Heart left ventricle (tissue), 13 donors: ENCODE data around the gene JAKMIP1.

Experiments used
- CTCF ChIP-seq, 12 donors: fragments of 200-600 bp; sonication (generic) in 4 of 12; IDR thresholded peaks; one replicate each; pipeline versions ENCODE4 v1.5.0 to v1.8.0; 2018 to 2022; ENCODE audit warnings: antibody characterized with exemption in 12 of 12, mild to moderate bottlenecking in 5 of 12
- POLR2A ChIP-seq, 2 donors: fragments of 450-650 bp; IDR thresholded peaks; one replicate each; pipeline ENCODE4 v1.6.1; 2017; ENCODE audit warnings: antibody characterized with exemption in 2 of 2, mild to moderate bottlenecking in 2 of 2, moderate library complexity in 2 of 2
- donor health status: ischemic (EF 13 %, LVEDD 7.1; RV severe dilation, severe dysfunction).
- donor health status: DM: no; HTN: yes; CAD: no.
- donor health status: DM: no; HTN: no; CAD: no.
- donor health status: ischemic (EF 25% LVEDD 6.9; RV normal size, moderate dysfunction).
- donor health status: ischemic (EF 25% LVEDD 5.7; RV mildly dilated, moderate dysfunction).
- donor health status: ischemic (EF 35%, LVEDD 5.7; RV mildly dilated, moderate dysfunction).
- donor health status: nonischemic (EF 11% LVEDD 7.7; RV severe dilation, severe dysfunction).
- donor health status: DM: yes; HTN: yes; CAD: no.
- donor health status: PGD.
- donor health status: ischemic (EF 29% LVEDD 5.4; RV normal size, mild dysfunction).
- donor health status: nonischemic (EF 23%, LVEDD 6.1; RV moderate dilation, normal function).

DNA sequence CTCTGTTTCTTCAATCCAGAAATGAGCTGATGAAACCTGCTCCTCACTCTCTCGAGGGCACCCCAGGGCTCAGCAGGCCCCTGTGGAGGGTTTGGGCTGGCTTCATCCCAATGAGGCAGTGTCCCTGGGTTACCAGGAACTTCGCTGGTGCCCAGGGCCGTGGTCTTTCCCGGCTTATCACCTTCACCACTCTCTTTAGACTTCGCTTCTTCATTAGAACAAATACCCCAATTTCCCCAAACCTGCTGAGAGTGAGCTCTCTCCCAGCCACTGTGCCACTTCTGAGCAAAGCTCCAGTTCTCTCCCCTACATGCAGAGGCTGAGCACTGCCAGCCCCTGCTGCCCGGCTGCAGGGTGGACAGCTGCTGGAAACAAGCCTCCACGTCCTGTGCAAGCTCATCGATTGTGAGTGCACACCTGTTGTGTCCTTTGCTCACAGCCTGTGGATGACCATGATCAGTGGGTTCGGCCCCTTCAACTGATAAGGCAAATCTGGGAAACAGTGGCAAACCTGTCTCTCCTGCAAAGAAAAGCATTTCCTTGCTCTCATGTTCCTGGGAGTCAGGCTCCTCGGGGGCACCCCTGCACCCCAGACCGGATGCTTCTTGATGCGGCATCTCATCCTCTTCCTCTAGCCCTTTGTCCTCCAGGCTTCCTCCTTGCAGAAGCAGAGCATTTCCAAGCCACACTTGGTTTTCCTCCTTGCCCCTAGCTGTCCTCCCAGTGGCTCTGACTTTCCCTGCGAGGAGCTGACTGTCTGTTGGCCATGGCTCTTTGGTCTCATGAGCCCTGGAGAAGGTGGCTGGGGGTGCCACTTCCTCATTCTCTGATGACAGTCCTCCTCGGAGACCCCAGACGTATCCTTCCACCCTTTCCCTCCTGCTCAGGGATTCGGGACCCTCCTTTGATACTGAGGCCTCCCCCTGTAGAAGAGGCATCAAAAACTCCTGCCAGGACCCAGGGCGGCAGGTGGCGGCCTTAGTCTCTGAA lies 210.8 kb downstream of the JAKMIP1 start:
- TF ChIP-seq CTCF (IDR thresholded peaks at IDR 0.05), result no peak
- TF ChIP-seq POLR2A (IDR thresholded peaks at IDR 0.05), result no peak
